Erythroblast (primary cell): ENCODE data around the gene OR7G2.

Experiments used
- GATA1 ChIP-seq: IDR thresholded peaks from 2 replicates; pipeline ENCODE4 v1.6.1; 2011; ENCODE audit warnings: low read depth, mild to moderate bottlenecking, control low read depth, low read length, moderate library complexity
- POLR2A ChIP-seq: IDR thresholded peaks from 2 replicates; pipeline ENCODE4 v1.6.1; 2011; ENCODE audit warnings: mild to moderate bottlenecking, low read length

DNA sequence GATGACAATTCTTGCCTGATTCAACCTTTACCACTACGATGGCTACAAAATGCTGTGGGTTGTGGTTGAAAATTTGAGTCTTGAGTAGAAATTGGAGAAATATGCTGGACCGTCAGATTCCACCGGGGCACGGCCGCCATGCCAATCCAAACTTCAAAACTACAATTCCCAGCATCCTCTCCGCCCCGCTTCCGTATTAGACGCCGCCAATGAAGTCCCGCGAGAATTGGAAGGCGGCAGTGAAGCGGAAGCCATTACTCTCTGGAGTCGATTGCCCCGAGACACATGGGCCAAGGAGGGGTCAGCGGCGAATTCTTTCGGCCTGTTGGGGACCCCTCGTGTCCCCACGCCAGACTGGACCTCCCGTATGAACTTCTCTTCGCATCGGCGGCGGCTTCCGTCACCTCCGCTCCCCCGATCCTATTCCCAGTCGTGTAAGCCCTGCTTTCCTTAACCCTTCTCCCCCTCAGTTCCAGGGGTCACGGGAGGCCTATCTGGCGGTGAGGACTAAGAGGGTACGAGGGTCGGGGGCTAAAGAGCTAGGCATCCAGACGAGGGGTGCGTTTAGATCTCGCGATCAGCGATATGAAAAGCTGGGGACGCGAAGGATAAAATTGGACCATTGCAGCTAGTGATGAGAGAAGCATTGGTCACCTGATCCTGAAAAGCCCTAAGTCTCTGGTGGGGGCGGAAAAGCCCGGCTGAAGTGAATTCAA is 33.0 kb upstream of the OR7G2 start, which contains the start of gene ZNF317:
- TF ChIP-seq POLR2A (peak; percentile 89), GATA1 (no peak)
